Endothelial cell of umbilical vein (primary cell): ENCODE measurements around the gene HS3ST3A1. TPM values are rescaled to one million over a fixed set of nuclear protein-coding genes. Genes with fewer than 3 reads are reported as not detected.

Experiments used
- BruUV-seq: library from RNA; stranded (reverse); fragments of 400-500 nt; replicated peaks from 2 replicates; lab custom pipeline; 2021; lab: Mats Ljungman, UMichigan
- CTCF ChIA-PET: fragments of 300-600, 350-600 bp; sonication (Branson Sonifier 250); formaldehyde crosslinking; loops from one replicate; lab custom pipeline; 2021; ENCODE audit warnings: antibody characterized with exemption, inconsistent platforms; lab: Charles Lee
- POLR2A ChIA-PET: fragments of 300-600, 350-600 bp; sonication (Branson Sonifier 250); formaldehyde crosslinking; loops from one replicate; lab custom pipeline; 2021; ENCODE audit warnings: antibody characterized with exemption, inconsistent platforms; lab: Charles Lee
- DNase-seq: peaks from one replicate; pipeline ENCODE4 v3.0.0-alpha.2; 2011; ENCODE audit warnings: low read depth, low spot score
- FAIRE-seq: peaks from 2 replicates; lab custom pipeline; 2011; peaks lifted over from hg19 to GRCh38; lab: Jason Lieb, UNC
- H2AFZ ChIP-seq: 2 replicates; pipeline ENCODE4 v1.6.0; 2012; ENCODE audit warnings: low read depth, low read length, control low read depth, inconsistent platforms
- H3K27ac ChIP-seq: 2 replicates; pipeline ENCODE4 v1.5.1; 2011; ENCODE audit warnings: low read depth, mild to moderate bottlenecking, control low read depth, low read length, moderate library complexity; ENCODE audit not compliant: insufficient read depth
- H3K27me3 ChIP-seq, 2 experiments: 2 replicates each; pipeline versions ENCODE4 v1.6.0 to v1.6.1; 2011; ENCODE audit warnings: low read length in 2 of 2, mixed read lengths in 1 of 2; ENCODE audit not compliant: control insufficient read depth in 2 of 2, insufficient read depth in 2 of 2
- H3K36me3 ChIP-seq, 2 experiments: 2 replicates in 1 of 2; 3 replicates in 1 of 2; pipeline ENCODE4 v1.5.1; 2011; ENCODE audit warnings: low read length in 2 of 2, mild to moderate bottlenecking in 1 of 2, moderate library complexity in 1 of 2; ENCODE audit not compliant: control insufficient read depth in 2 of 2, insufficient read depth in 2 of 2; ENCODE audit errors: extremely low read depth in 1 of 2
- H3K4me1 ChIP-seq: 3 replicates; pipeline ENCODE4 v1.5.1; 2011; ENCODE audit warnings: mild to moderate bottlenecking, low read length; ENCODE audit not compliant: control insufficient read depth, insufficient read depth; ENCODE audit errors: extremely low read depth
- H3K4me2 ChIP-seq: 2 replicates; pipeline ENCODE4 v1.6.1; 2011; ENCODE audit warnings: low read length, control low read depth, mixed read lengths; ENCODE audit not compliant: insufficient read depth
- H3K4me3 ChIP-seq, 3 experiments: fragments of 200-600 bp in 1 of 3; sonication (generic), shearing (Covaris generic) in 1 of 3; replicated peaks in 1 of 3; 2 replicates each; pipeline ENCODE4 v1.5.1; 2011 to 2016; ENCODE audit warnings: control low read depth in 3 of 3, low read length in 3 of 3, mild to moderate bottlenecking in 2 of 3, inconsistent platforms in 1 of 3, low read depth in 1 of 3, moderate library complexity in 1 of 3; ENCODE audit not compliant: insufficient read depth in 1 of 3
- H3K79me2 ChIP-seq: 2 replicates; pipeline ENCODE4 v1.6.0; 2012; ENCODE audit warnings: low read length, inconsistent platforms; ENCODE audit not compliant: control insufficient read depth, insufficient read depth
- H3K9ac ChIP-seq: replicated peaks from 2 replicates; pipeline ENCODE3; 2011; ENCODE audit warnings: low read length, control low read depth; ENCODE audit not compliant: insufficient read depth; ENCODE audit errors: extremely low read depth
- H3K9me1 ChIP-seq: replicated peaks from 3 replicates; pipeline ENCODE4 v1.6.0; 2011; ENCODE audit warnings: mild to moderate bottlenecking, low read length; ENCODE audit not compliant: control insufficient read depth, insufficient read depth; ENCODE audit errors: extremely low read depth
- H3K9me3 ChIP-seq: replicated peaks from 2 replicates; pipeline ENCODE4 v1.5.1; 2012; ENCODE audit warnings: low read length, inconsistent platforms; ENCODE audit not compliant: control insufficient read depth, insufficient read depth
- H4K20me1 ChIP-seq: replicated peaks from 2 replicates; pipeline ENCODE3; 2011; ENCODE audit warnings: mild to moderate bottlenecking, low read length; ENCODE audit not compliant: control insufficient read depth, insufficient read depth; ENCODE audit errors: extremely low read depth
- CTCF ChIP-seq, 2 donors: IDR thresholded peaks; 1 replicate in 1 of 2; 2 replicates in 1 of 2; pipeline ENCODE4 v1.5.1; 2011; ENCODE audit warnings: low read length in 2 of 2, mild to moderate bottlenecking in 2 of 2, moderate library complexity in 2 of 2, control low read depth in 1 of 2, inconsistent platforms in 1 of 2, low read depth in 1 of 2; ENCODE audit not compliant: insufficient read depth in 1 of 2; ENCODE audit errors: extremely low read depth in 1 of 2
- EZH2 ChIP-seq: IDR thresholded peaks from 2 replicates; pipeline ENCODE4 v1.6.1; 2012; ENCODE audit warnings: borderline replicate concordance, low read depth, mild to moderate bottlenecking, moderate library complexity, low read length, inconsistent platforms; ENCODE audit not compliant: severe bottlenecking
- FOS ChIP-seq: IDR thresholded peaks from 2 replicates; pipeline ENCODE4 v1.6.1; 2011; ENCODE audit warnings: mild to moderate bottlenecking, low read length, moderate library complexity, borderline replicate concordance; ENCODE audit not compliant: insufficient read depth
- GATA2 ChIP-seq: IDR thresholded peaks from 2 replicates; pipeline ENCODE4 v1.7.0; 2011; ENCODE audit warnings: low read depth, mild to moderate bottlenecking, moderate library complexity, mixed read lengths, low read length; ENCODE audit not compliant: insufficient read length, insufficient read depth
- JUN ChIP-seq: IDR thresholded peaks from 2 replicates; pipeline ENCODE4 v1.6.1; 2011; ENCODE audit warnings: borderline replicate concordance, low read depth; ENCODE audit not compliant: insufficient read length, insufficient read depth
- MYC ChIP-seq: IDR thresholded peaks from one replicate; pipeline ENCODE4 v1.6.1; 2011; ENCODE audit warnings: mild to moderate bottlenecking, low read depth, low read length
- POLR2A ChIP-seq: IDR thresholded peaks from 2 replicates; pipeline ENCODE4 v1.6.1; 2012; ENCODE audit warnings: low read depth, mild to moderate bottlenecking, control low read depth, low read length
- POLR2AphosphoS5 ChIP-seq: IDR thresholded peaks from 2 replicates; pipeline ENCODE4 v1.6.1; 2012; ENCODE audit warnings: low read depth, mild to moderate bottlenecking, control low read depth, low read length, moderate library complexity; ENCODE audit not compliant: insufficient read depth
- dilution Hi-C: fragments of 300-500 bp; cut with MboI; formaldehyde crosslinking; loops from one replicate; pipeline ENCODE4 v1.15.0; 2019; ENCODE audit warnings: low sequenced_read_pairs; ENCODE audit not compliant: extremely low pct_ligation_motif_present
- intact Hi-C: fragments of 100-400 bp; cut with micrococcal nuclease; formaldehyde crosslinking; loops from one replicate; pipeline ENCODE4 v1.10.0; 2022
- polyA plus RNA-seq, 4 experiments: library from polyadenylated mRNA; depleted of rRNA in 3 of 4; stranded (reverse) in 3 of 4; unstranded in 1 of 4; fragments of >200 nt; gene quantifications; 2 replicates each; pipeline versions ENCODE4 v1.2.1 to v1.2.3, GENCODE V29; 2011 to 2012; ENCODE audit warnings: missing spikeins in 1 of 4
- total RNA-seq: library from RNA; stranded (reverse); gene quantifications from 2 replicates; pipeline ENCODE4 v1.2.3, GENCODE V29; 2021
- TF ChIP-seq, protein P1 (sequence below): IDR thresholded peaks from 2 replicates; pipeline ENCODE4 v1.6.1; 2011; ENCODE audit not compliant: insufficient read depth, insufficient read length

HS3ST3A1 gene
- total and polyA plus RNA-seq, 2 donors (not counting 3 experiments of a cell fraction or from before 2014, with no cell fraction given), result not detected

GRCh38 chr17:13634021-13634420 is 32.3 kb upstream of the HS3ST3A1 start:
- Histone ChIP-seq H3K36me3 (no peaks in the 10 kb centered on the region), H3K4me2 (no peak overlapping the region), H3K27me3 (no peaks in the 10 kb centered on the region), H3K9me1 (no peaks in the 10 kb centered on the region), H4K20me1 (no peaks in the 10 kb centered on the region), H3K79me2 (no peaks in the 10 kb centered on the region), H3K27ac (no peak overlapping the region), H3K9ac (no peak overlapping the region), H3K9me3 (no peaks in the 10 kb centered on the region), H3K4me3 (no peak overlapping the region), H2AFZ (no peak overlapping the region), H3K4me1 (no peaks in the 10 kb centered on the region)
- BruUV-seq, result no TSS peak
- DNase-seq (no peak), FAIRE-seq (no peak)
- dilution Hi-C loops (no loop called here), intact Hi-C loops (no loop called here)
- no peak for TF ChIP-seq POLR2A
- ChIA-PET CTCF (no interaction called here), POLR2A (no interaction called here)

DNA sequence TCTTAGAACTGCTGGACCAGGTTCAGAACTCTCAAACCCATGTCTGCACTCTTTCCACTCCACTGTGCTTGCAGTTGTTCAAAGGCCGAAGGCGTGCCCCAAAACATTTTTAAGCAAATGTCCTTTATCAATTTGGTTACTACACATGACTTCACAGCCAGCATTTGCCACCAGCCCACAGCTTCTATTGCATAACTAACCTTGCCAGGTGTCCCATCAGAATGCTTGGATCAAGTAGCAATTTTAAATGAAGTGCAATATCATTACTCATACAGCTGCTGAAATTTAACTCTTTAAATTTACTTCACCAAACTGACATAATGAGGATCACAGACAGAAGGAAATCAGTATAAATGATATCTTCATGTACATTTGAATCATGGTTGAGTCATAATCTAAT is 29.8 kb upstream of the HS3ST3A1 start:
- DNase-seq (no peak), FAIRE-seq (no peak)
- no TSS peak for BruUV-seq
- intact Hi-C loops (no loop called here), dilution Hi-C loops (no loop called here)
- H3K9ac ChIP-seq, result no peak overlapping the region
- H4K20me1 ChIP-seq, result no peaks in the 10 kb centered on the region
- TF ChIP-seq EZH2 (no peak), MYC (no peak), FOS (no peak), JUN (no peak), POLR2AphosphoS5 (no peak), CTCF (IDR thresholded peaks at IDR 0.05; ENCODE audit: extremely low read depth in 1 of 2, insufficient read depth in 1 of 2, low read depth in 1 of 2, low read length in 2 of 2) (no peak), POLR2A (no peak), GATA2 (no peak)
- TF ChIP-seq, protein P1, sequence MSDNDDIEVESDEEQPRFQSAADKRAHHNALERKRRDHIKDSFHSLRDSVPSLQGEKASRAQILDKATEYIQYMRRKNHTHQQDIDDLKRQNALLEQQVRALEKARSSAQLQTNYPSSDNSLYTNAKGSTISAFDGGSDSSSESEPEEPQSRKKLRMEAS, result no peak
- H3K27ac ChIP-seq, result no peak overlapping the region
- no peaks in the 10 kb centered on the region for H3K9me3 ChIP-seq
- H3K4me3 ChIP-seq, result no peak overlapping the region
- H2AFZ ChIP-seq, result no peak overlapping the region
- ChIA-PET CTCF (no interaction called here), POLR2A (no interaction called here)
- H3K9me1 ChIP-seq, result no peaks in the 10 kb centered on the region
- H3K79me2 ChIP-seq, result no peaks in the 10 kb centered on the region
- H3K27me3 ChIP-seq, result no peaks in the 10 kb centered on the region
- H3K4me1 ChIP-seq, result no peaks in the 10 kb centered on the region
- no peak overlapping the region for H3K4me2 ChIP-seq
- no peaks in the 10 kb centered on the region for H3K36me3 ChIP-seq
